ENCODE measurements around the gene CHST12. TPM values are rescaled to one million over a fixed set of nuclear protein-coding genes. Genes with fewer than 3 reads are reported as not detected.

Gene CHST12
- total RNA-seq, 1 experiment from 2014 or later: 19.3 TPM

- H2BK15ac ChIP-seq (ENCODE audit: low read depth, low read length): no peak overlapping the region
- Mint-ChIP-seq H3K27ac (peak overlapping the region in 1 of 3 experiments; percentile 12; a peak in 1 of 7 replicates), H3K9me3 (no peaks in the 10 kb centered on the region; a peak in 1 of 5 replicates), H3K4me3 (no peak overlapping the region), H3K4me1 (peaks cover 12% of the 10 kb centered on the region in 2 experiments; a peak in 3 of 4 replicates), H3K27me3 (ENCODE audit: low read depth) (peaks cover 6% of the 10 kb centered on the region; the same call in 1 of the 2 replicates), H3K36me3 (ENCODE audit: insufficient read depth in 1 of 3, low read depth in 3 of 3) (no peaks in the 10 kb centered on the region)
- H2BK120ac ChIP-seq (ENCODE audit: low read depth, low read length, poor library complexity, severe bottlenecking): no peak overlapping the region
- H3K23me2 ChIP-seq (ENCODE audit: insufficient read length, low read depth, low read length, poor library complexity, severe bottlenecking): no peaks in the 10 kb centered on the region
- no peak overlapping the region for H2BK5ac ChIP-seq (ENCODE audit: insufficient read length, low read length)
- no peak overlapping the region for H3K27ac ChIP-seq (ENCODE audit: insufficient read length, low read depth, low read length)
- H3K23ac ChIP-seq (ENCODE audit: insufficient read length, low read depth, low read length): no peak overlapping the region
- H2AK5ac ChIP-seq (ENCODE audit: insufficient read length, low read length): no peak overlapping the region
- H3K27me3 ChIP-seq (ENCODE audit: insufficient read depth, low read length): no peaks in the 10 kb centered on the region
- no peak overlapping the region for H4K8ac ChIP-seq (replicated peaks; ENCODE audit: insufficient read length, low read depth, low read length)
- no peak overlapping the region for H3K4ac ChIP-seq (ENCODE audit: low read depth, low read length)
- H3K56ac ChIP-seq (ENCODE audit: insufficient read length, low read depth, low read length): no peak overlapping the region
- no peak for DNase-seq
- H3K14ac ChIP-seq (ENCODE audit: insufficient read depth, low read length): no peak overlapping the region
- H2BK12ac ChIP-seq (ENCODE audit: insufficient read length, low read depth, low read length): no peak overlapping the region
- H3K9me3 ChIP-seq (ENCODE audit: control insufficient read depth, low read depth, low read length): no peaks in the 10 kb centered on the region
- TF ChIP-seq CTCF (conservative IDR thresholded peaks at IDR 0.05): no peak
- no peaks in the 10 kb centered on the region for H3K79me1 ChIP-seq (ENCODE audit: insufficient read depth, low read depth, low read length, poor library complexity, severe bottlenecking)
- H2AFZ ChIP-seq (ENCODE audit: low read length): no peak overlapping the region
- H3K4me2 ChIP-seq (ENCODE audit: insufficient read depth, insufficient read length, low read length): no peak overlapping the region
- H4K20me1 ChIP-seq (ENCODE audit: control insufficient read depth, insufficient read depth, insufficient read length): no peaks in the 10 kb centered on the region
- no peak overlapping the region for H4K5ac ChIP-seq (ENCODE audit: insufficient read length, low read depth, low read length)
- H2BK20ac ChIP-seq (ENCODE audit: low read depth, low read length, poor library complexity, severe bottlenecking): no peak overlapping the region
- H3K4me1 ChIP-seq (ENCODE audit: insufficient read depth, low read length): no peaks in the 10 kb centered on the region
- H3K79me2 ChIP-seq (ENCODE audit: insufficient read depth, low read length): no peaks in the 10 kb centered on the region
- H3T11ph ChIP-seq (ENCODE audit: low read length): no peak overlapping the region
- WGBS (ENCODE audit: extremely low coverage, insufficient read length, low lambda C conversion rate): no CpG with 5 or more reads among the region's 4 CpGs
- H3K9ac ChIP-seq (ENCODE audit: extremely low read depth, insufficient read length, low read length): no peak overlapping the region
- H3K18ac ChIP-seq (ENCODE audit: insufficient read length, low read depth, low read length): no peak overlapping the region
- H4K91ac ChIP-seq (ENCODE audit: insufficient read length, low read depth, low read length): no peak overlapping the region
These were observed 4.9 kb upstream of the CHST12 start for GRCh38 chr7:2398506-2398905.

Measured in H9 (cell line).